Ovary (tissue), 9 donors: ENCODE results near the gene MAD1L1. TPM values are rescaled to one million over a fixed set of nuclear protein-coding genes. Genes with fewer than 3 reads are reported as not detected.
"Not testable (repeated sequence)": the region's sequence is repeated elsewhere in the genome, so short reads cannot be mapped to it uniquely, and the experiment has no call there.

Experiments used
- DNase-seq, 5 donors: peaks; one replicate each; pipeline ENCODE4 v3.0.0-alpha.2; 2019 to 2020
- H3K27ac ChIP-seq, 2 donors: fragments of 200-600 bp; one replicate each; pipeline versions ENCODE4 v1.5.1 to v1.8.0; 2019 to 2022
- H3K27me3 ChIP-seq: fragments of 200-600 bp; one replicate; pipeline ENCODE4 v1.8.0; 2022
- H3K36me3 ChIP-seq: fragments of 200-600 bp; sonication (generic); one replicate; pipeline ENCODE4 v1.5.1; 2019
- H3K4me1 ChIP-seq: one replicate; pipeline ENCODE4 v1.8.1; 2013; ENCODE audit warnings: mild to moderate bottlenecking, moderate library complexity; ENCODE audit not compliant: insufficient read depth
- H3K4me3 ChIP-seq: fragments of 200-600 bp; sonication (generic); one replicate; pipeline ENCODE4 v1.5.1; 2017
- H3K9me3 ChIP-seq, 2 donors: fragments of 200-600 bp in 1 of 2; sonication (generic) in 1 of 2; one replicate each; pipeline versions ENCODE4 v1.5.1 to v1.8.1; 2013 to 2019; ENCODE audit warnings: mild to moderate bottlenecking in 1 of 2, moderate library complexity in 1 of 2
- CTCF ChIP-seq, 3 donors: fragments of 450-650 bp in 2 of 3; fragments of 200-600 bp in 1 of 3; IDR thresholded peaks; one replicate each; pipeline versions ENCODE4 v1.5.1 to v1.8.0; 2016 to 2022; ENCODE audit warnings: antibody characterized with exemption in 3 of 3, mild to moderate bottlenecking in 1 of 3
- EP300 ChIP-seq: sonication (generic); formaldehyde crosslinking; IDR thresholded peaks from one replicate; pipeline ENCODE4 v1.6.1; 2017; ENCODE audit warnings: antibody characterized with exemption
- POLR2A ChIP-seq: fragments of 450-650 bp; IDR thresholded peaks from one replicate; pipeline ENCODE4 v1.6.1; 2017; ENCODE audit warnings: antibody characterized with exemption, mild to moderate bottlenecking, moderate library complexity
- WGBS, 3 donors: extraction: QIAGEN DNeasy Blood & Tissue Kit in 1 of 3; methylation state at CpG; one replicate each; pipeline versions ENCODE4 v1.1.5 to v1.1.7; 2013 to 2017; 5-methylcytosine and 5-hydroxymethylcytosine counted together
- intact Hi-C, 4 donors: fragments of 100-400 bp; cut with DNase I; formaldehyde crosslinking; loops; one replicate each; pipeline versions ENCODE4 v1.11.0 to v1.15.1; 2022 to 2023
- polyA plus RNA-seq, 2 donors: library from polyadenylated mRNA; stranded (reverse); fragments of 200-250 nt in 1 of 2; fragments of 350-450 nt in 1 of 2; fragmentation: Illumina TruSeq in 1 of 2; extraction: RNeasy Lipid Tissue Mini Kit (QIAGEN cat#74804) in 1 of 2; gene quantifications; one replicate each; pipeline ENCODE4 v1.2.3, GENCODE V29; 2013 to 2014
- total RNA-seq, 7 donors: library from RNA; depleted of rRNA in 2 of 7; stranded (reverse); fragments of >200 nt in 2 of 7; fragmentation: NEBNext Ultra II Directional in 3 of 7; extraction: Animal tissue kit (Norgen Biotek cat#: 25700) in 3 of 7; gene quantifications; one replicate each; pipeline versions ENCODE4 v1.1.0 to v1.2.4, GENCODE V29; 2016 to 2023
- donor health status: DM: no; HTN: no; CAD: no; lungs with moderate emphysema.
- donor health status: DM: no; HTN: no; CAD: no.
- donor health status: Bipolar disorder and iron deficiency.
- donor health status: DM: yes; HTN: yes; CAD: no.
- donor health status: DM: no; HTN: no; CAD: no.
- donor health status: DM: yes; HTN: yes; CAD: no.

Gene MAD1L1
- total and polyA plus RNA-seq, 9 donors = 5.9 to 36.6 (median 22.8) TPM

- TF ChIP-seq EP300 (no peak), POLR2A (no peak), CTCF (IDR thresholded peaks at IDR 0.05) (no peak)
- H3K27ac ChIP-seq = no peak overlapping the region
- 93 to 94% (median 93%) methylated on average over 23 to 24 of the region's 24 CpGs for WGBS, 3 donors
- H3K4me1 ChIP-seq = no peaks in the 10 kb centered on the region
- no peaks in the 10 kb centered on the region for H3K27me3 ChIP-seq
- peak in 1 of 5 donors; percentile 24 for DNase-seq
- H3K36me3 ChIP-seq = no peaks in the 10 kb centered on the region
- no peak overlapping the region for H3K4me3 ChIP-seq
- intact Hi-C loops = no loop called here
- no peaks in the 10 kb centered on the region for H3K9me3 ChIP-seq
These were observed 409.2 kb downstream of the MAD1L1 start for GRCh38 chr7:1823376-1824150.

DNA sequence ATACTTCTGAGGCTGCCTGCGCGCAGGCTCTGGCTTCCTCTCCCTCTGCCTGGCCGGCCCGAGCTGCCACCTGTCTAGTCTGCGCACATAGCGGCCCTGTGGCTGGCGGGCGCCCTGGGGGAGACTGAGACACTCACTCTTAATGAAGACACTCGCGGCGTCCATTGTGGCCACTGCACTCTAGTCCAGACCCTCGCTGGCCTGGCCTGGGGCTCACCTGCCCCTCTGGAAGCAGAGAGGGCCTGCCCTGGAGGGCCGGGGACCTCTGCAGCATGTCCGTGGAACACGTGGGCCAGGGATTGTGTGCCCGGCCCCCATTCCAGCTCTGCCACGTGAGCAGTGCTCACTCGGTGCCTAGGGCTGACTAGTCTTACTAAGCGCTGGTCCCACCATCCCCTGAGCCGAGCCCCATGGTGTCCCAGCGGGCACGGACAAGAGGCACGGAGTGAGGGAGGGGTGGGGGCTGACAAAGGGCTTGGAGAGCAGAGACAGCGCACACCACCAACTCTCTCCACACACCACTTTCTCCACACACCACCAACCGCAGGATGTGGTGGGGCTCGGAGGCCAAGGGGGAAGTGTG, 413.4 kb downstream of the MAD1L1 start:
- Histone ChIP-seq H3K4me1 (no peaks in the 10 kb centered on the region), H3K4me3 (no peak overlapping the region), H3K27me3 (no peaks in the 10 kb centered on the region), H3K27ac (no peak overlapping the region), H3K9me3 (no peaks in the 10 kb centered on the region), H3K36me3 (no peaks in the 10 kb centered on the region)
- TF ChIP-seq POLR2A = no peak
- no peak for TF ChIP-seq EP300
- no peak for TF ChIP-seq CTCF (IDR thresholded peaks at IDR 0.05)
- WGBS, 3 donors = 91 to 97% (median 93%) methylated on average over 19 to 26 of the region's 26 CpGs
- intact Hi-C loops = loop anchor here in 1 of 4 donors (10.0 kb wide), 1 partner anchor 385 kb away; no protein-coding TSS in a partner anchor
- DNase-seq = no peak

GRCh38 chr7:1818575-1819258, 414.0 kb downstream of the MAD1L1 start:
- TF ChIP-seq CTCF (IDR thresholded peaks at IDR 0.05) (no peak), POLR2A (no peak)
- Histone ChIP-seq H3K4me3 (no peak overlapping the region), H3K27ac (peak overlapping the region in 1 of 2 donors; percentile 77), H3K36me3 (no peaks in the 10 kb centered on the region), H3K27me3 (no peaks in the 10 kb centered on the region), H3K9me3 (no peaks in the 10 kb centered on the region), H3K4me1 (no peaks in the 10 kb centered on the region)
- 85 to 89% (median 85%) methylated on average over 25 to 28 of the region's 28 CpGs for WGBS, 3 donors
- no peak for DNase-seq
- intact Hi-C loops = loop anchor here in 1 of 4 donors (10.0 kb wide), 1 partner anchor 386 kb away; no protein-coding TSS in a partner anchor

DNA sequence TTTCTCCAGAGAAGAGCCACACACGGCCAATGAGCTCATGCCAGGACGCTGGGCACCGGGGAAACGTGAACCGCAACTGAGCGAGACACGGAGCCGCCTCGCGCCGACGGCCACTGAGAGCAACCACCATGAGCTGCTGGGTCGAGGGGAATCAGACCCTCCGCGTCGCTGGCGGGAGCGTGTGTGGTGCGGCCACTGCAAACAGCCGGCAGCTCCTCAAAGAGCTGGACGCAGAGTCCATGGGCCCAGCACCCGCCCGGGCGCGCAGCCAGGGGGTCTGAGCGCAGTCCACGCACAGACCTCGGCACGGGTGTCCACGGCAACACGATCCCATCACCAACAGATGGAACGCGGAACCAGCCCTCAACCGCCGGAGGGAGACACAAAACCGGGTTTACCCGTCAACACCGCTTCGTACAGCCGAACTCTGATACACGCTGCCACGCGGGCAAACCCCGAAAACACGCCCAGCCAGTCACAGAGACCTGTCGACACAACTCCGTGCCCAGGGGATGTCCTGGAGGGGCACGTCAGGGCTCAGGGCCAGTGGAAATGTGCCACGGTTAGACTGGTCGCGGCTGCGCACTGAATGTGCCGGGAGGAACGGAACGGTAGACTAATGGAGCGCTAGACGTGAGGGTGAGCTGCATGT, 415.6 kb downstream of the MAD1L1 start:
- no peak for DNase-seq
- WGBS, 3 donors = 87 to 93% (median 91%) methylated on average over 57 of the region's 57 CpGs
- intact Hi-C loops = loop anchor here in 1 of 4 donors (10.0 kb wide), 1 partner anchor 388 kb away; no protein-coding TSS in a partner anchor
- no peak overlapping the region for H3K4me3 ChIP-seq
- no peaks in the 10 kb centered on the region for H3K4me1 ChIP-seq
- no peaks in the 10 kb centered on the region for H3K27me3 ChIP-seq
- TF ChIP-seq EP300 (no peak), POLR2A (no peak), CTCF (IDR thresholded peaks at IDR 0.05) (no peak)
- H3K27ac ChIP-seq = peak overlapping the region in 1 of 2 donors; percentile 77
- H3K36me3 ChIP-seq = no peaks in the 10 kb centered on the region
- no peaks in the 10 kb centered on the region for H3K9me3 ChIP-seq

GRCh38 chr7:1816451-1816850, 416.3 kb downstream of the MAD1L1 start:
- DNase-seq = not testable (repeated sequence)

GRCh38 chr7:1815551-1816281, 417.0 kb downstream of the MAD1L1 start:
- H3K27ac ChIP-seq = not testable (repeated sequence)
- intact Hi-C loops = loop anchor here in 1 of 4 donors (10.0 kb wide), 1 partner anchor 389 kb away; no protein-coding TSS in a partner anchor
- 92 to 95% (median 93%) methylated on average over 35 to 36 of the region's 36 CpGs for WGBS, 3 donors

More at GRCh38 chr7:1816451-1816850, 416.3 kb downstream of the MAD1L1 start:
- 75 to 93% (median 88%) methylated on average over 7 of the region's 7 CpGs for WGBS, 3 donors
- H3K36me3 ChIP-seq, H3K27me3 ChIP-seq, H3K4me1 ChIP-seq, H3K9me3 ChIP-seq, H3K27ac ChIP-seq, H3K4me3 ChIP-seq: not testable (repeated sequence)
- intact Hi-C loops = loop anchor here in 1 of 4 donors (10.0 kb wide), 1 partner anchor 388 kb away; no protein-coding TSS in a partner anchor

More at GRCh38 chr7:1815551-1816281, 417.0 kb downstream of the MAD1L1 start:
- not testable (repeated sequence) for DNase-seq, H3K4me1 ChIP-seq, H3K36me3 ChIP-seq, H3K27me3 ChIP-seq, H3K4me3 ChIP-seq, H3K9me3 ChIP-seq
